Measurements from ENCODE around the gene CABP4. TPM values are rescaled to one million over a fixed set of nuclear protein-coding genes. Genes with fewer than 3 reads are reported as not detected.
A peak's percentile ranks its signal among the peaks of the same experiment; 100 is the strongest.
"Not testable (repeated sequence)": the region's sequence is repeated elsewhere in the genome, so short reads cannot be mapped to it uniquely, and the experiment has no call there.

The CABP4 gene
- total RNA-seq, 2 experiments from 2014 or later, result 0.27 to 0.28 TPM

DNA sequence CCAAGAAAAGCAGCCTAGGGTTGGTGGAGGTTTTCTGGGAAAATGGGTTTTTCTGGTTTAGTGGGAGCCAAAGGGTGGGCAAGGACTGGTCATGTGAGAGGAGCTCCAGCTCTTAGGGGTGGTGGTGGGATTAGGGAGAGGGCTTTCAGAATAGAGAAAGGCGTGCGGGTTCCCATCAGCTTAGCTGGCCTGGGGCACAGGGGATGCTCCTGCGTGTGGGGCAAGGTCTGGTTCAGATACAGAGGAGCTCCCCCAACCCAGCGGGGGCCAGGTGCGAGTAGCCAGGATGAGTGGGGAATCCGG is 13.3 kb downstream of the CABP4 start:
- Mint-ChIP-seq H3K27me3 (no peaks in the 10 kb centered on the region), H3K4me1 (peaks cover 28% of the 10 kb centered on the region), H3K9me3 (no peaks in the 10 kb centered on the region), H3K27ac (peak overlapping the region; percentile 79), H3K36me3 (peaks cover 5% of the 10 kb centered on the region), H3K4me3 (peak overlapping the region; percentile 87)
- DNase-seq, result no peak

DNA sequence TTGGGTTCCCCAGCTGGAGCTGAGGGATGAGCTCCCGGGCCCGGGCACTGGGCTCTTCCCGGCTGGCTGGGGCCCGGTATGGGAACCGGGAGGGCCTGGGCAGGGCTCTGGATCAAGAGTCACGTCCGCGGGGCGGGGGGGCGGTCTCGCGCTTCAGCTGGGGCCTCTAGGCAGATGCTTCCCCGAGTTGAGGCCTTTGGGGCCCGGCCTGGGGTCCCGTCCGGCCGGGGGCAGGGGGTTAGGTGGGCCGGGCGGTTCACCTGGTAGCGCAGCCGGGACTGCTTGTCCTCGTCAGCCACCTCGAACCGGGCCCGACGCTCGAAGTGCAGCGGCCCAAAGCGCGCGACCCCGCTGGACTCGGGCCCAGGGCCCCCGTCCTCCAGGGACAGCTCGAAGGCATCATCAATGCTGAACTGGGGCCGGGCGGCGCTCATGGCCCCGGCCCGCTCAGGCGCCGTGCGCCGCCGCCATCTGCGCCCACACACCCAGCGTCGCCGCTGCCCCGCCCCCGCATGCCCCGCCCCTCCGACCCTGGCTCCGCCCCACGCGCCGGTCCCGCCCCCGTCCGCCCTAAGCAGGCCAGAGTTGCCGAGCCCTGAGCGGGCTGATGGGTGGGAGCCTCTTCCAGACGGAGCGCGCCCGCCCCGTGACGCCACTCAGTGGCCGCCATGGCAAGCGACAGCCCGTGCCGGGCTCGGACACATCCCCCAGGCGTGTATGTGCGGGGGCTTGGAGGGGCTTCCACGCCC is 13.8 kb downstream of the CABP4 start, which contains the start of gene TMEM134:
Gene TMEM134 (minus strand): TSS at position 493 of the 749 bp plus-strand sequence. CDS start 59 bp downstream, at position 434.
- Mint-ChIP-seq H3K36me3 (peaks cover 5% of the 10 kb centered on the region), H3K27me3 (no peaks in the 10 kb centered on the region), H3K9me3 (no peaks in the 10 kb centered on the region), H3K4me3 (peak within 1 kb of the TSS; percentile 87), H3K27ac (peak within 1 kb of the TSS; percentile 79), H3K4me1 (peaks cover 28% of the 10 kb centered on the region)
- peak; percentile 95 for DNase-seq

DNA sequence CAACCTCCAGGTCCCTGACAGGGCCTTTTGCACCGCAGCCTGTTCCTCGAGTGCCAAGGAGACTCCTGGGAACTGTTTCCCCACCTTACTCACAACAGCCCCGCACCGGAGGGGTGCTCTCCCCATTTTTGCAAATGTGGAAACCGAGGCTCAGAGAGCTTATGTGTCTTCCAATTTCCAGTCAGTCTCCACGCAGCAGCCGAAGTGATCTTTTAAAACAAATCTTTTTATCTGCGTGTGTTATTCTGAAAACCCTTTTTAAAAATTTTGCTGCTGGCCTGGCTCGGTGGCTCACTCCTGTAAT is 14.3 kb downstream of the CABP4 start:
- Mint-ChIP-seq H3K27ac (peak overlapping the region; percentile 79), H3K36me3 (peaks cover 5% of the 10 kb centered on the region), H3K9me3 (no peaks in the 10 kb centered on the region)

DNA sequence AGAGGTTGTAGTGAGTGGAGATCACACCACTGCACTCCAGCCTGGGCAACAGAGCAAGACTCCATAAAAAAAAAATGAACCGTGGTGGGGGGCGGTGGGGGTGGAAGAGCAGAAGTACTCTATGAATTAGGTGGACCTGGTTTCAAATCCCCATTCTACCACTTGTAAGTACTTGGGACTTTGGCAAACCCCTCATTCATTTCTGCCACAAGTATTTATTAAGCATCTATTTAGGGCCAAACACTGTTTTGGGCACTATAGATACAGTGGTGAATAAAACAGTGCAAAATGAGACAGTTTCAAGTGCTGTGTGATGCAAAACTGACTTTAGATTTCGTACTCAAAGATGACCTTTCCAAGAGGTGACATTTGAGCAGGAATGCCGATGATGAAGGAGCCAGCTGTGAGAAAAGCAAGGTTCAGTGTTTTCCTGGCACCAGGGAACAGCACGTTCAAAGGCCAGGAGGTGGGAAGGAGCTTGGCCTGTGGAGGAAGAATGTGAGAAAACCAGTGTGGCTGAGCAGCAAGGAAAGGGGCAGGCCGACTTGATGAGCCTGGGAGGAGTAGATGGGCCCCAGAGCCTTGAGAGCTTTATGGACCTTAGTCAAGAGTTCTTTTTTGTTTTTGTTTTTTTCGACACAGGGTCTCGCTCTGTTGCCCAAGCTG is 15.3 kb downstream of the CABP4 start:
- Mint-ChIP-seq H3K4me3 (no peak overlapping the region), H3K27me3 (no peaks in the 10 kb centered on the region), H3K4me1 (peaks cover 20% of the 10 kb centered on the region), H3K36me3 (peaks cover 2% of the 10 kb centered on the region), H3K27ac (peak overlapping the region; percentile 5), H3K9me3 (no peaks in the 10 kb centered on the region)
- no peak for DNase-seq

More for the DNA sequence above, 14.3 kb downstream of the CABP4 start:
- no peak for DNase-seq
- no peaks in the 10 kb centered on the region for H3K27me3 Mint-ChIP-seq
- peak overlapping the region; percentile 73 for H3K4me3 Mint-ChIP-seq
- peaks cover 24% of the 10 kb centered on the region for H3K4me1 Mint-ChIP-seq

DNA sequence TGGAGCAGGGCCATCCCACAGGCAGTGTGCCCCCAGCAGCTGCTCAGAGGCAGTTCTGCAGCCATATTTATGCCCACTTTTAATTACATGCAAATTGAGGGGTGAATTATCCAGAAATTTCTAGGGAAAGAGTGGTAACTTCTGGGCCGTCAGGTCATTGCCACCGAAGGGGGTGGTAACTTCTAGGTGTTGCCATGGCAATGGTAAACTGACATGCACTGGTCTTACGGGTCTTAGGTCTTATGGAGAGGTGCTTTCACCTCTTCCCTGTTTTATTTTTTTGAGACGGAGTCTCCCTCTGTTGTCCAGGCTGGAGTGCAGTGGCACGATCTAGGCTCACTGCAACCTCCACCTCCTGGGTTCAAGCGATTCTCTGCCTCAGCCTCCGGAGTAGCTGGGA is 17.7 kb downstream of the CABP4 start:
- DNase-seq, result no peak
- Mint-ChIP-seq H3K9me3 (no peaks in the 10 kb centered on the region), H3K4me1 (peaks cover 8% of the 10 kb centered on the region), H3K4me3 (no peak overlapping the region), H3K36me3 (no peaks in the 10 kb centered on the region), H3K27me3 (no peaks in the 10 kb centered on the region), H3K27ac (no peak overlapping the region)

DNA sequence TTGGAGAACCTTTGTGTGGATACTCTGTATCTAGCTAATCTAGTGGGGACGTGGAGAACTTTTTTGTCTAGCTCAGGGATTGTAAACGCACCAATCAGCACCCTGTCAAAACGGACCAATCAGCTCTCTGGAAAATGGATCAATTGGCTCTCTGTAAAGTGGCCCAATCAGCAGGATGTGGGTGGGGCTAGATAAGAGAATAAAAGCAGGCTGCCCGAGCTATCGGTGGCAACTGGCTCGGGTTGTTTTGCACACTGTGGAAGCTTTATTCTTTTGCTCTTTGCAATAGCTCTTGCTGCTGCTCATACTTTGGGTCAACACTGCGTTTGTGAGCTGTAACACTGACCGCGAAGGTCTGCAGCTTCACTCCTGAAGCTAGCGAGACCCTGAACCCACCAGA is 21.5 kb downstream of the CABP4 start:
- H3K27me3 Mint-ChIP-seq, H3K36me3 Mint-ChIP-seq, H3K27ac Mint-ChIP-seq, H3K9me3 Mint-ChIP-seq, H3K4me1 Mint-ChIP-seq, H3K4me3 Mint-ChIP-seq, DNase-seq: not testable (repeated sequence)

DNA sequence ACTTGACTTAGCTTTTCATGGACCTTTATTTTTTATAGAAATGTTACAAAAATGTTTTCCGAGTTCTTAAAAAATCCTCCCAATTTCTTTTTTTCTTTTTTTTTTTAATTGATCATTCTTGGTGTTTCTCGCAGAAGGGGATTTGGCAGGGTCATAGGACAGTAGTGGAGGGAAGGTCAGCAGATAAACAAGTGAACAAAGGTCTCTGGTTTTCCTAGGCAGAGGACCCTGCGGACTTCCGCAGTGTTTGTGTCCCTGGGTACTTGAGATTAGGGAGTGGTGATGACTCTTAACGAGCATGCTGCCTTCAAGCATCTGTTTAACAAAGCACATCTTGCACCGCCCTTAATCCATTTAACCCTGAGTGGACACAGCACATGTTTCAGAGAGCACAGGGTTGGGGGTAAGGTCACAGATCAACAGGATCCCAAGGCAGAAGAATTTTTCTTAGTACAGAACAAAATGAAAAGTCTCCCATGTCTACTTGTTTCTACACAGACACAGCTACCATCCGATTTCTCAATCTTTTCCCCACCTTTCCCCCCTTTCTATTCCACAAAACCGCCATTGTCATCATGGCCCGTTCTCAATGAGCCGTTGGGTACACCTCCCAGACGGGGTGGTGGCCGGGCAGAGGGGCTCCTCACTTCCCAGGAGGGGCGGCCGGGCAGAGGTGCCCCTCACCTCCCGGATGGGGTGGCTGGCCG is 22.3 kb downstream of the CABP4 start:
- not testable (repeated sequence) for H3K4me3 Mint-ChIP-seq, H3K4me1 Mint-ChIP-seq, H3K36me3 Mint-ChIP-seq, H3K9me3 Mint-ChIP-seq, H3K27me3 Mint-ChIP-seq, DNase-seq, H3K27ac Mint-ChIP-seq

DNA sequence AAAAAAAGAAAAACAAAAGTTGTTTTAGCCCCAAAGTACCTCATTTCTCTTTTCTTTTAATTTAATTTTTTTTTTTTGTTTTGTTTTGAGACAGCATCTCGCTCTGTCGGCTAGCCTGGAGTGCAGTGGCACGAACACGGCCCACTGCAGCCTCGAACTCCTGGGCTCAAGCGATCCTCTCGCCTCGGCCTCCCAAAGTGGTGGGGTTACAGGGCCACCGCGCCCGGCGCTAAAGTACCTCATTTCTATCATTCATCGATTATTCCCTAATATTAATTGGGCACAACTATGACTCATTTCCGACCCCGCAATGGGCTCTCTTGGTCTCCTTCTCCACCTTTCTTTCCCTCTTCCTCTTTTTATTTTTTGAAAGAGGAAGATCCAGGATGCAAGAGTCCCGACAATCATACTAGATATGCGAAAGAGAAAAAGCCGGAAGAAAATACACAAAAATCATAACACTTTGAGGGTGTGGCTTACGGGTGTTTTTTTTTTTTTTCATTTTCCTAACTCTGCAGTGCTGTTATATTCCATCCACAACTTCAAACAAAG is 27.2 kb downstream of the CABP4 start:
- H3K27me3 Mint-ChIP-seq, result no peaks in the 10 kb centered on the region
- DNase-seq, result no peak
- peaks cover 32% of the 10 kb centered on the region for H3K36me3 Mint-ChIP-seq
- peaks cover 39% of the 10 kb centered on the region for H3K4me1 Mint-ChIP-seq
- H3K4me3 Mint-ChIP-seq, result peak overlapping the region; percentile 94
- peak overlapping the region; percentile 100 for H3K27ac Mint-ChIP-seq
- peaks cover 3% of the 10 kb centered on the region for H3K9me3 Mint-ChIP-seq

DNA sequence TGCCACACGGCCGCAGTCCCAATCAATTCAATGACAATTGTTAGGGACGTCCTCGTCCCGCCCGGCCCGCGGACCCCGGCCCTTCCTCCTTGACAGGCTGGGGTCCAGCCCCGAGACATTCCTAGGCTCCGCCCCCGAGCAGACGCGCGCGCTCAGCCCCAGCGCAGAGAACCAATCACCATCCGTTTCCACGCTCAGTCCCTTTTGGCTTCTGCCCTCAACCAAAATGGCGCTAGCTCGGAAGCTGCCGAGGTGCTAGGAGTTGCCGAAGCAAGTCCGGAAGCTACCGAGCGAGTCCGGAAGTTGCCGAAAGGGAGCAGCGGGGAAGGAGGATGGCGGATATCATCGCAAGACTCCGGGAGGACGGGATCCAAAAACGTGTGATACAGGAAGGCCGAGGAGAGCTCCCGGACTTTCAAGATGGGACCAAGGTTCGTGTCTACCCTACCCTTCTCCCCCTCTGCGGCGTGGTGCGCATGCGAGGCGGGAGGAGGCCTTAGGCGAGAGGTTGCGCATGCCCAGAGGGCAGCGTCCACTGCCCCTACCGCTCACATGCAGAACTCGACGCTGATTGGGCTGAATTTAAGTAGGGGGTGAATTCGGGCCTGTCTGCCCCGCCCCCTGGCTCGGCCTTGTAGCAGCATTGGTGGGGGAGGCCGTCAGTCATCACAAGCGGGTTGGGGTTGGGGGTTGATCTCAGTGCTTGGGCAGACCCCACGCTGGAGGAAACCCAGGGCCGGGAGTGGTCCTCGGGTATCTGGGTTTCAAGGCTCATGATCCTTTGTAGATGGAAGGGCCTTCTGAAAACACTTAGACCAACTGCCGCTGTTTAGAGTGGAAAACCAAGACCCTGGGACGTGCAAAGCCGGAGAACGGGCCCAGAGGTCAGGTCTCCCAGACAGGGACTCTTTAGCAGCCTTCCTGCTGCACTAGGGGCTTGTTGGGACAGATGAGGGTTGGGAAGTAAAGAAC is 28.0 kb downstream of the CABP4 start, which contains the start of gene AIP:
Gene AIP (plus strand): TSS at position 200 of the 972 bp plus-strand sequence. CDS start 133 bp downstream, at position 333.
- peak; percentile 97 for DNase-seq
- Mint-ChIP-seq H3K4me1 (peaks cover 45% of the 10 kb centered on the region), H3K27ac (peak within 1 kb of the TSS; percentile 100), H3K36me3 (peaks cover 38% of the 10 kb centered on the region), H3K9me3 (peaks cover 4% of the 10 kb centered on the region), H3K27me3 (no peaks in the 10 kb centered on the region), H3K4me3 (peak within 1 kb of the TSS; percentile 94)

DNA sequence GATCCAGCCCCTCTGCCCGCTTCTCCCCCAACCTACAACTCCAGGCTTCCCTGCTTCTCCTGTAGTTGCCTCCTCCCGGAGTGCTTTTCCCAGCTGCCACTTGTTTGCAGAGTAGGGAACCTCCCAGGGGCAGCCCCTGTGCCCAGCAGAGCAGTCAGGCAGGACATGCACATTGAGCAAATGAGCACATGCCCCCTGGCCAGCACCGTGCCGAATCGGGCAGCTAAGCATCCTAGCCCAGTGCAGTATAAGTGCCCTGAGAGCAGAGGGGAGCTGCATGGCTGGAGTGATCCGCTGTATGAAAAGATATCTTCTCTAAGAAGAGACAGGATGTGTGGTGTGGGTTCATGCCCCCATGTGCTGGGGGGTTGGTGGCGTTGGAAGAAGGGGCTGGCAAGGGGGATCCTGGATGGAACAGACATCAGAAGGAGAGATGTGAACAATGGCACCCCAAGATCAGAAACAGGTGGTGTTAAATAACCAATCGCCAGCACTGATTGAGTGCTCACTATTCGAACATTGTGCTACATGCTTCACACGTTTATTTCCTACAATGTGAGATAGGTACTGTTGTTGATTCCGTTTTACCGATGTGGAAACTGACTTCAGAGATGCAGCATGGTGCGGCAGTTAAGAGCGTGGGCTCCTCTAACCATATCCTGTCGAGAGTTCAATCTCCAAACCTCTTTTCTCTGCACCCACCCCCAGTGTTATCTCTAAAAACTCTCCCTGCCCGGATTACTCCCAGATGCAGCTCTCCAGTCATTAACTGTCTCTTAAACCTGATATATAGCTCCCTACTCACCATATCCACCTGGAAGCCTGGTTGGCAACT is 28.9 kb downstream of the CABP4 start:
- peak overlapping the region; percentile 94 for H3K4me3 Mint-ChIP-seq
- H3K27me3 Mint-ChIP-seq, result no peaks in the 10 kb centered on the region
- DNase-seq, result peak; percentile 57
- H3K4me1 Mint-ChIP-seq, result peaks cover 54% of the 10 kb centered on the region
- peaks cover 4% of the 10 kb centered on the region for H3K9me3 Mint-ChIP-seq
- peaks cover 45% of the 10 kb centered on the region for H3K36me3 Mint-ChIP-seq
- H3K27ac Mint-ChIP-seq, result peak overlapping the region; percentile 100

DNA sequence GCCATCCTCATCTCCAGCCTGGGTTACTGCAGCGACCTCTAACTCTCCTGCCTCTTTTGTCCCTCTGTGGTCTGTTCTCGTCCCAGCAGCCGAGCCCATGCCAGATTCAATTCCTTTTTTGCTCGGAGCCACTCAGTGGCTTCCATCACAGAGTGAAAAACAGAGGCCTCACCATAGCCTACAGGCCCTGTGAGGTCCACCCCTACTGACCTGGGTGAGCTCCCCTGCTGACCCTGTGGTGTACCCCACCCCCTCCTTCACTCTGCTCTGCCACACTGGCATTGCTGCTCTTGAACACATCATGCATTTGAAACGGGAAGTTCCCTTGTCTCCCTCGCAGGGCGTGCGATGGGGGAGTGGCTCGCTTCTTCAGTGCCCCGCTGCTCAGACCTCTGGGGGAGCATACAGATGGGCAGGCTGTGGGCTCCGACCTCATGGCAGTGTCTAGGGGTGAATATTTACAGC is 29.7 kb downstream of the CABP4 start:
- Mint-ChIP-seq H3K27ac (peak overlapping the region; percentile 100), H3K36me3 (peaks cover 49% of the 10 kb centered on the region), H3K4me3 (peak overlapping the region; percentile 94), H3K9me3 (peaks cover 4% of the 10 kb centered on the region), H3K4me1 (peaks cover 59% of the 10 kb centered on the region), H3K27me3 (no peaks in the 10 kb centered on the region)
- peak; percentile 80 for DNase-seq

DNA sequence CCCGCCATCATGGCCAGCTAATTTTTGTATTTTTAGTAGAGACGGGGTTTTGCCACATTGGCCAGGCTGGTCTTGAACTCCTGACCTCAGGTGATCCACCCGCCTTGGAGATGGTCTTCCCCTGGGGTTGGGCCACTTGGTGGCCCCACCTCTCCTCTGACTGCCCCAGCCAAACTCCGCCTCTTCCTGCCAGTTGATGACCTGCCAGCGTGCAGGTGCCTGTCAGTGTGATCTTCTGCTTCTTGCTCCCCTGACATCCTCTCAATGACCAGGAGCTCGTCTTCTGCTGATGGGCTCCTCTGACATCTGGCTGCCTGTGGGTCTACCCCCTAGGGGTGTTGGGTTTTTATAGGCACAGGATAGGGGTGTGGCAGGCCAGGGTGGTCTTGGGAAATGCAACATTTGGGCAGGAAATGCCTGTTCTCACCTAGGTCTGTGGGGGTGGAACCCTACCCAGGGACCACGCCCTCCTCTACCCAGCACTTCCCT is 30.8 kb downstream of the CABP4 start:
- H3K9me3 Mint-ChIP-seq, H3K27me3 Mint-ChIP-seq: not testable (repeated sequence)
- H3K36me3 Mint-ChIP-seq, result peaks cover 49% of the 10 kb centered on the region
- H3K4me3 Mint-ChIP-seq, result peak overlapping the region; percentile 94
- peaks cover 59% of the 10 kb centered on the region for H3K4me1 Mint-ChIP-seq
- peak; percentile 67 for DNase-seq
- H3K27ac Mint-ChIP-seq, result peak overlapping the region; percentile 100

DNA sequence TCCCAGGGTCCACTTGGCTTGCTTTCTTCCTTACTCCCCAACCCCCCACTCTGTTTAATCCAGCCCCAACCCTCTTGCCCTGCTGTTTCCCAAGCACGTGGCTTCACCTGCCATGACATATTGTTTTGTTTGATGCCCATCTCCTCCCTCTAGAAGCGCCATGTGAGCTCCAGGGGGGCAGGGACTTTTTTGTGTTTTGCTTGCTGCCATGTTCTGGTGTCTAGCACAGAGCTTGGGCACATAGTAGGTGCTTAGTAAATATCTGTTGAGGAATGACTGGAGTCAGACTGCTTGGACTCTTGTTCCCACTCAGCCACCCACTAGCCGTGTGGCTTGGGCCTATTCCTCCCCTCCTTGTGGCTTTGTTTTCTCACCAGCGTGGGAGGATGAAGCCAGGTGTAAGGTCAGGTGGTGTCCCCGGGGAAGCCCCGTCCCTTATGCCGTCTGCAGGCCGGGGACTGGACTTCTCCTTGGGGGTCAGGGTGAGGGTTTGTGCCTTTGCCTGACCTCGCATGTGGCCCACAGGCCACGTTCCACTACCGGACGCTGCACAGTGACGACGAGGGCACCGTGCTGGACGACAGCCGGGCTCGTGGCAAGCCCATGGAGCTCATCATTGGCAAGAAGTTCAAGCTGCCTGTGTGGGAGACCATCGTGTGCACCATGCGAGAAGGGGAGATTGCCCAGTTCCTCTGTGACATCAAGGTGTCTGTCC is 31.5 kb downstream of the CABP4 start:
- H3K4me1 Mint-ChIP-seq, result peaks cover 59% of the 10 kb centered on the region
- peak; percentile 61 for DNase-seq
- peak overlapping the region; percentile 94 for H3K4me3 Mint-ChIP-seq
- peak overlapping the region; percentile 100 for H3K27ac Mint-ChIP-seq
- peaks cover 4% of the 10 kb centered on the region for H3K9me3 Mint-ChIP-seq
- H3K36me3 Mint-ChIP-seq, result peaks cover 49% of the 10 kb centered on the region
- H3K27me3 Mint-ChIP-seq, result no peaks in the 10 kb centered on the region

Data from activated naive CD8-positive, alpha-beta T cell treated with anti-CD3 and anti-CD28 coated beads for 36 hours (primary cell).